H9 (cell line): Measurements from ENCODE around the gene HUWE1. TPM values are rescaled to one million over a fixed set of nuclear protein-coding genes. Genes with fewer than 3 reads are reported as not detected.

Source experiments
- DNase-seq: peaks from one replicate; pipeline ENCODE4 v3.0.0-alpha.2; 2017
- H2AFZ ChIP-seq: one replicate; pipeline ENCODE4 v1.6.1; 2013; ENCODE audit warnings: mild to moderate bottlenecking, low read length, control low read depth, moderate library complexity
- H2AK5ac ChIP-seq: 2 replicates; pipeline ENCODE4 v1.6.1; 2013; ENCODE audit warnings: low read length, control low read depth, mixed read lengths; ENCODE audit not compliant: insufficient read length
- H2BK120ac ChIP-seq: one replicate; pipeline ENCODE4 v1.6.1; 2013; ENCODE audit warnings: low read depth, mild to moderate bottlenecking, low read length, control low read depth, inconsistent platforms; ENCODE audit not compliant: poor library complexity, severe bottlenecking
- H2BK12ac ChIP-seq: 2 replicates; pipeline ENCODE4 v1.6.1; 2013; ENCODE audit warnings: low read length, control low read depth, mixed read lengths, low read depth; ENCODE audit not compliant: insufficient read length
- H2BK15ac ChIP-seq: 2 replicates; pipeline ENCODE4 v1.6.1; 2013; ENCODE audit warnings: low read depth, low read length, control low read depth
- H2BK20ac ChIP-seq: one replicate; pipeline ENCODE4 v1.6.1; 2013; ENCODE audit warnings: low read depth, mild to moderate bottlenecking, low read length, control low read depth, inconsistent platforms; ENCODE audit not compliant: poor library complexity, severe bottlenecking
- H2BK5ac ChIP-seq: 2 replicates; pipeline ENCODE4 v1.6.1; 2013; ENCODE audit warnings: low read length, control low read depth, mixed read lengths; ENCODE audit not compliant: insufficient read length
- H3K14ac ChIP-seq: 2 replicates; pipeline ENCODE4 v1.6.1; 2013; ENCODE audit warnings: low read length, control low read depth; ENCODE audit not compliant: insufficient read depth
- H3K18ac ChIP-seq: 2 replicates; pipeline ENCODE4 v1.6.1; 2013; ENCODE audit warnings: low read depth, mild to moderate bottlenecking, mixed read lengths, low read length, control low read depth; ENCODE audit not compliant: insufficient read length
- H3K23ac ChIP-seq: 2 replicates; pipeline ENCODE4 v1.6.1; 2013; ENCODE audit warnings: low read length, control low read depth, mixed read lengths, low read depth; ENCODE audit not compliant: insufficient read length
- H3K23me2 ChIP-seq: 2 replicates; pipeline ENCODE4 v1.6.1; 2013; ENCODE audit warnings: low read depth, mild to moderate bottlenecking, mixed read lengths, low read length, control low read depth; ENCODE audit not compliant: insufficient read length, poor library complexity, severe bottlenecking
- H3K27ac ChIP-seq: 2 replicates; pipeline ENCODE4 v1.5.1; 2013; ENCODE audit warnings: low read length, control low read depth, mixed read lengths, low read depth; ENCODE audit not compliant: insufficient read length
- H3K27me3 ChIP-seq: 2 replicates; pipeline ENCODE4 v1.6.1; 2013; ENCODE audit warnings: low read length, control low read depth, inconsistent platforms; ENCODE audit not compliant: insufficient read depth
- H3K4ac ChIP-seq: 2 replicates; pipeline ENCODE4 v1.6.1; 2013; ENCODE audit warnings: low read depth, mild to moderate bottlenecking, control low read depth, inconsistent platforms, low read length, moderate library complexity
- H3K4me1 ChIP-seq: 2 replicates; pipeline ENCODE4 v1.6.1; 2013; ENCODE audit warnings: low read length, control low read depth, inconsistent platforms; ENCODE audit not compliant: insufficient read depth
- H3K4me2 ChIP-seq: 2 replicates; pipeline ENCODE4 v1.6.1; 2013; ENCODE audit warnings: low read length, control low read depth, mixed read lengths; ENCODE audit not compliant: insufficient read length, insufficient read depth
- H3K56ac ChIP-seq: 2 replicates; pipeline ENCODE4 v1.6.1; 2013; ENCODE audit warnings: low read depth, mild to moderate bottlenecking, mixed read lengths, low read length, control low read depth; ENCODE audit not compliant: insufficient read length
- H3K79me1 ChIP-seq: 2 replicates; pipeline ENCODE4 v1.6.1; 2013; ENCODE audit warnings: low read depth, mild to moderate bottlenecking, moderate library complexity, low read length, control low read depth, inconsistent platforms; ENCODE audit not compliant: insufficient read depth, poor library complexity, severe bottlenecking
- H3K79me2 ChIP-seq: 2 replicates; pipeline ENCODE4 v1.6.1; 2013; ENCODE audit warnings: low read length, control low read depth, inconsistent platforms; ENCODE audit not compliant: insufficient read depth
- H3K9ac ChIP-seq: 2 replicates; pipeline ENCODE4 v1.6.1; 2013; ENCODE audit warnings: low read length, control low read depth, mixed read lengths; ENCODE audit not compliant: insufficient read length; ENCODE audit errors: extremely low read depth
- H3K9me3 ChIP-seq: one replicate; pipeline ENCODE4 v1.6.1; 2013; ENCODE audit warnings: low read depth, low read length, inconsistent platforms; ENCODE audit not compliant: control insufficient read depth
- H3T11ph ChIP-seq: one replicate; pipeline ENCODE4 v1.6.1; 2013; ENCODE audit warnings: mild to moderate bottlenecking, low read length, control low read depth, inconsistent platforms
- H4K20me1 ChIP-seq: one replicate; pipeline ENCODE4 v1.6.1; 2013; ENCODE audit not compliant: control insufficient read depth, insufficient read length, insufficient read depth
- H4K5ac ChIP-seq: 2 replicates; pipeline ENCODE4 v1.6.1; 2013; ENCODE audit warnings: low read depth, mild to moderate bottlenecking, mixed read lengths, low read length, control low read depth; ENCODE audit not compliant: insufficient read length
- H4K8ac ChIP-seq: replicated peaks from 2 replicates; pipeline ENCODE4 v1.6.1; 2013; ENCODE audit warnings: low read length, control low read depth, mixed read lengths, low read depth; ENCODE audit not compliant: insufficient read length
- H4K91ac ChIP-seq: 2 replicates; pipeline ENCODE4 v1.6.1; 2013; ENCODE audit warnings: low read depth, mild to moderate bottlenecking, moderate library complexity, mixed read lengths, low read length, control low read depth; ENCODE audit not compliant: insufficient read length
- H3K27ac Mint-ChIP-seq, 3 experiments: 2 replicates in 2 of 3; 3 replicates in 1 of 3; pipeline ENCODE4 v1.8.0; 2020 to 2021; ENCODE audit warnings: mixed read lengths in 3 of 3, mild to moderate bottlenecking in 1 of 3, moderate library complexity in 1 of 3
- H3K27me3 Mint-ChIP-seq: 2 replicates; pipeline ENCODE4 v1.8.0; 2021; ENCODE audit warnings: low read depth, mild to moderate bottlenecking, moderate library complexity, mixed read lengths
- H3K36me3 Mint-ChIP-seq, 3 experiments: 2 replicates in 2 of 3; 3 replicates in 1 of 3; pipeline ENCODE4 v1.8.0; 2020 to 2021; ENCODE audit warnings: low read depth in 3 of 3, mixed read lengths in 3 of 3; ENCODE audit not compliant: insufficient read depth in 1 of 3
- H3K4me1 Mint-ChIP-seq, 2 experiments: 2 replicates each; pipeline ENCODE4 v1.8.0; 2020; ENCODE audit warnings: mixed read lengths in 2 of 2
- H3K4me3 Mint-ChIP-seq, 2 experiments: 2 replicates in 1 of 2; 3 replicates in 1 of 2; pipeline ENCODE4 v1.8.0; 2020 to 2021; ENCODE audit warnings: mild to moderate bottlenecking in 2 of 2, mixed read lengths in 2 of 2, moderate library complexity in 1 of 2
- H3K9me3 Mint-ChIP-seq, 2 experiments: 2 replicates in 1 of 2; 3 replicates in 1 of 2; pipeline ENCODE4 v1.8.0; 2020; ENCODE audit warnings: mild to moderate bottlenecking in 2 of 2, mixed read lengths in 2 of 2, moderate library complexity in 1 of 2
- CTCF ChIP-seq: fragments of 200-600 bp; sonication (generic); conservative IDR thresholded peaks from 3 replicates; pipeline ENCODE4 v1.8.0; 2021; ENCODE audit warnings: antibody characterized with exemption, mild to moderate bottlenecking
- total RNA-seq: library from RNA; stranded (reverse); gene quantifications from 2 replicates; pipeline ENCODE4 v1.2.1, GENCODE V29; 2021

Gene HUWE1
- total RNA-seq, 1 experiment from 2014 or later, result 230 TPM

- Histone ChIP-seq H2BK120ac (no peak overlapping the region), H3K79me2 (no peaks in the 10 kb centered on the region), H3K23me2 (no peaks in the 10 kb centered on the region), H3K4me2 (no peak overlapping the region), H3T11ph (no peak overlapping the region), H2BK20ac (no peak overlapping the region), H3K9me3 (peaks cover 11% of the 10 kb centered on the region), H3K9ac (no peak overlapping the region), H4K20me1 (no peaks in the 10 kb centered on the region), H2AK5ac (no peak overlapping the region), H3K79me1 (no peaks in the 10 kb centered on the region), H3K23ac (no peak overlapping the region), H4K91ac (no peak overlapping the region), H2BK5ac (no peak overlapping the region), H4K5ac (no peak overlapping the region), H2AFZ (no peak overlapping the region), H3K4ac (no peak overlapping the region), H2BK15ac (no peak overlapping the region), H3K4me1 (no peaks in the 10 kb centered on the region), H3K18ac (no peak overlapping the region), H3K14ac (no peak overlapping the region), H3K27ac (no peak overlapping the region), H3K56ac (no peak overlapping the region), H4K8ac (no peak overlapping the region), H2BK12ac (no peak overlapping the region), H3K27me3 (no peaks in the 10 kb centered on the region)
- no peak for TF ChIP-seq CTCF
- Mint-ChIP-seq H3K4me1 (no peaks in the 10 kb centered on the region), H3K27me3 (no peaks in the 10 kb centered on the region), H3K9me3 (peaks cover 39 to 42% of the 10 kb centered on the region in 2 experiments), H3K4me3 (no peak overlapping the region), H3K36me3 (peaks cover 27 to 63% (median 44%) of the 10 kb centered on the region in 3 experiments), H3K27ac (no peak overlapping the region)
- no peak for DNase-seq
These were observed 47.3 kb downstream of the HUWE1 start for GRCh38 chrX:53639257-53639656.
